ENCODE results near the gene SGCD.

GRCh38 chr5:156396830-156397081 is 69.8 kb downstream of the SGCD start:
- TF ChIP-seq CTCF (IDR thresholded peaks at IDR 0.05) (no peak), POLR2A (IDR thresholded peaks at IDR 0.05) (no peak)

Measured in heart left ventricle (tissue), 13 donors.